ENCODE results near the gene CDH10.

The CDH10 gene

DNA sequence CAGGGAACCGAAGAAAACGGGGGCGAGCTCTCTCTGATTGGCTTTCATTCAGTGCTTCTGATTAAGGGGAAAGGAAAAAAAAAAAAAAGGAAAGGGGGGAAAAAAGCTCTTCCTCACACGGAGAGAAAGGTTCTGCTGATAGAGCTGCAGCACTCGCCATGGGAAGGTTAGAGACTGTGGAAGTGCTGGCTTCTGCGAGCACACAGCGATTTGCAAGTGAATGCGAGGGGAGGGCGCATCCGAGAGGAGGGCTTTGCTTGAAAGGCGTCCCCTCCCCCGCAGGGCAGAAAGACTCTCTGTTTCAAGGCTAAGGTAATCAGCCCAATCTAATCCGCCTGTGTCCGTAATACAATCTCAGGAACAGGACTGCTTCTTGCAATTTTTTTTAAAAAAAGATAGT, at the start of gene CDH10:
TSS of gene CDH10 (minus strand) at position 218 of the 400 bp plus-strand sequence. CDS start 51,488 bp downstream, outside the sequence.
- no peaks in the 10 kb centered on the region for H3K36me3 ChIP-seq (ENCODE audit: insufficient read depth, low read length)
- H3K9ac ChIP-seq (ENCODE audit: low read depth, low read length): peak within 1 kb of the TSS; percentile 38; the same call in 1 of the 2 replicates
- peaks cover 3% of the 10 kb centered on the region; the same call in 1 of the 2 replicates for H3K4me1 ChIP-seq (ENCODE audit: insufficient read depth, low read length)
- H3K9me3 ChIP-seq (ENCODE audit: control insufficient read depth, insufficient read depth, low read length): no peaks in the 10 kb centered on the region

DNA sequence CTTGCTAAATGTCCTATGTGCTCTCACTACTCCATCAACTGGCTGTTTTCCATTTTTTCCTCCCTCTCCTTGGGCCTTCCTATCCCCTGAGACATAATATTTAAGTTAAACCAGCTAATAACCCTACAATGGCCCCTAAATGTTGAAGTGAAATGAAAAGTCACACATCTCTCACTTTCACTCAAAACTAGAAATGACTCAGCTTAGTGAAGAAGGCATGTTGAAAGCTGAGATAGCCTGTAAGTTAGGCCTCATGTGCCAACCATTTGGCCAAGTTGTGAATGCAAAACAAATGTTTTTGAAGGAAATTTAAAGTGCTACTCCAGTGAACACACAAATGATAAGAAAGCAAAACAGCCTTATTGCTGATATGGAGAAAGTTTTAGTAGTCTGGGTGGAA, 48.8 kb upstream of the CDH10 start:
- H3K9ac ChIP-seq (ENCODE audit: low read depth, low read length): no peak overlapping the region
- H3K4me1 ChIP-seq (ENCODE audit: insufficient read depth, low read length): no peaks in the 10 kb centered on the region
- H3K36me3 ChIP-seq (ENCODE audit: insufficient read depth, low read length): no peaks in the 10 kb centered on the region
- H3K9me3 ChIP-seq (ENCODE audit: control insufficient read depth, insufficient read depth, low read length): no peaks in the 10 kb centered on the region; the same call in 1 of the 2 replicates

DNA sequence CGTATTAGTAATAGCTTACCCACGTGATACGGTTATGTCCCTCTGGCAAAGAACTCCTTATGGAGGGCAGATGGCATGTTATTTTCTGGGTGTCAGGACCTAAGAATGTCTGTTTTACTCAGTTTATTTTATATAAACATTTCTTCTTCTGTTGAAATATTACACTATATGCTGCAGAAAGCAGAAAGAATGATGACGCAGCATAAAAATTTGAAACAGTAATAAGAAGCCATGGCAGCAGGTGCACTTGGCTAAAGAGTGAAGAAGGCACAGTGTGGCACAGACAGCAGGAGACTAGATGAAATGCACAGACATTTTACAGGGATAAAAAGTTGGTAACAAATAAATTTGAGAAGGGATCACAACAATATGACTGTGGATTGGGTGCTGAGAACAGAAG, 46.3 kb upstream of the CDH10 start:
- H3K36me3 ChIP-seq (ENCODE audit: insufficient read depth, low read length): no peaks in the 10 kb centered on the region
- no peaks in the 10 kb centered on the region; the same call in 1 of the 2 replicates for H3K9me3 ChIP-seq (ENCODE audit: control insufficient read depth, insufficient read depth, low read length)
- H3K9ac ChIP-seq (ENCODE audit: low read depth, low read length): no peak overlapping the region
- no peaks in the 10 kb centered on the region for H3K4me1 ChIP-seq (ENCODE audit: insufficient read depth, low read length)

DNA sequence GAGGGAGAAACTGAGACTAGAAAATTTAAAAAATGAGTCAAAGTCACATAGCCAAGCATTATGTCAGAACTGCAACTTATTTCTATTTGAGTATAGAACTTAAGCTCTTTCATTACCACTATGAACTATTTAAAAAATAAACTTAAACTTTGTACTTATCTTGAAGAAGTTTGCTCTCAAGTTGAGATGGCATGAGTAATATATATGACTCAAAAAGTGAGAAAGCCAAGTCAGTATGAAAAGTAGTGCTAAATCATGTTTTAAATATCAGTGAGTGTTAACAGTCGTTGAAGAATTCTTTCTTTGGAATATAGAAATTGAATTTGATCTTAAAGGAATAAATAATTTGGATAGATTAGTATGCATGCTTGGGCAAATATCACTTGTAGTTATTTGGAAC, 36.3 kb upstream of the CDH10 start:
- Histone ChIP-seq H3K4me1 (ENCODE audit: insufficient read depth, low read length) (no peaks in the 10 kb centered on the region), H3K36me3 (ENCODE audit: insufficient read depth, low read length) (no peaks in the 10 kb centered on the region), H3K9me3 (ENCODE audit: control insufficient read depth, insufficient read depth, low read length) (peaks cover 7% of the 10 kb centered on the region; the same call in 1 of the 2 replicates), H3K9ac (ENCODE audit: low read depth, low read length) (no peak overlapping the region)

DNA sequence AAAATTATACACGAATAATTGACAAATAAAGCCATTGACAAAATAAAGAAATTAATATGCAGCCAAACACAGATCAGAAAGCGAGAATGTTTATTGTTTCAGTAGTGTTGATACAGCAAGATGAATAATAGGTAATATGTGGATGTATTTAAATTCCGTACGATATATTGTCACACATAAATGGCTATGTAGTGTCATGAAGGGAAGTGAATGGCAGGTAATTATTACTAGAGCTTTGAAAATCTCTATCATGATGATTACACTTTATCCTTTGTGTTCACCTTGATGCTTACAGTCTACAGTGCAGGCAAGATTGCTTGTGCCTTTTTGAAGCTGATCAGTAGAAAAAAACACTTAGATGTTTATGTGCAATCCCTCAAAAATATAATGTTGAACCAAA, 23.3 kb upstream of the CDH10 start:
- no peaks in the 10 kb centered on the region for H3K36me3 ChIP-seq (ENCODE audit: insufficient read depth, low read length)

DNA sequence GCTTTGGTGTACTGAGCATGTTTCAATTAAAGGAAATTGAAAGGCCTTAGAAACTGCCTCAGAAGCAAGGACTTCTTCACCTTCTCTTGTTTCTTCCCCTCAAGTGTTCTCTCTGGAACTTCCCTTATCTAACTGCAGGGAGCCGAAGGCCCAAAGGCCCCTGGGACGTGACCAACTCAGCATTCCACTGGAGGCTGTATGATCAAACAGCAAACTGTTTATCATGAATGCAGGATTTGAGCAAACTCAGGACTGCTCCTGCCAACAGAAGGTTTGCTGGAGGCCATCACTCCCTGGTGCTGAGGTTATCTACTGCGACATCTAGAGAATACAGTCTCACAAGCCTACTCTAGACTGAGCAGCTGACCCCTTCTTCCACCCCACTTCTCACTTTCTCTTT, 4.8 kb upstream of the CDH10 start:
- no peaks in the 10 kb centered on the region for H3K9me3 ChIP-seq (ENCODE audit: control insufficient read depth, insufficient read depth, low read length)
- H3K9ac ChIP-seq (ENCODE audit: low read depth, low read length): no peak overlapping the region
- peaks cover 3% of the 10 kb centered on the region; the same call in 1 of the 2 replicates for H3K4me1 ChIP-seq (ENCODE audit: insufficient read depth, low read length)
- no peaks in the 10 kb centered on the region for H3K36me3 ChIP-seq (ENCODE audit: insufficient read depth, low read length)

More for the DNA sequence above, 23.3 kb upstream of the CDH10 start:
- Histone ChIP-seq H3K9ac (ENCODE audit: low read depth, low read length) (no peak overlapping the region), H3K4me1 (ENCODE audit: insufficient read depth, low read length) (no peaks in the 10 kb centered on the region), H3K9me3 (ENCODE audit: control insufficient read depth, insufficient read depth, low read length) (no peaks in the 10 kb centered on the region)

DNA sequence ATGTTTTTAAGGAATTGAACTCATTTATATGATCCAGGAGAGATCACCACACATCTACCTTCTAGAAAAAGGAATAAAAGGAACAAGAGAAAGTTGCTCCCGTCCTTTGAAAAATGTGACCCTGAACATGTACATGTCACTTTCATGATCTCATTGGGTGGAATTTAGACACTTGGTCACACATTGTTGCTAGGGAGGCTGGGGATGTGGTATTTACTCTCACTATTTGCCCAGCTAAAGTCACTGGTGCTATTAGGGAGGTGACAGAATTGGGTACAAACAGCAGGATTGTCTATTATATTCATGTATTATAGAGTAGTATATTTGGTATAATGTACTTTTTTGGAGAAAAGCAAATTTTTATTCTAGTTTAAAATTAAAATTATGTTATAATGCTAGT, 2.1 kb upstream of the CDH10 start:
- Histone ChIP-seq H3K9ac (ENCODE audit: low read depth, low read length) (no peak overlapping the region), H3K4me1 (ENCODE audit: insufficient read depth, low read length) (peaks cover 3% of the 10 kb centered on the region; the same call in 1 of the 2 replicates), H3K9me3 (ENCODE audit: control insufficient read depth, insufficient read depth, low read length) (no peaks in the 10 kb centered on the region), H3K36me3 (ENCODE audit: insufficient read depth, low read length) (no peaks in the 10 kb centered on the region)

DNA sequence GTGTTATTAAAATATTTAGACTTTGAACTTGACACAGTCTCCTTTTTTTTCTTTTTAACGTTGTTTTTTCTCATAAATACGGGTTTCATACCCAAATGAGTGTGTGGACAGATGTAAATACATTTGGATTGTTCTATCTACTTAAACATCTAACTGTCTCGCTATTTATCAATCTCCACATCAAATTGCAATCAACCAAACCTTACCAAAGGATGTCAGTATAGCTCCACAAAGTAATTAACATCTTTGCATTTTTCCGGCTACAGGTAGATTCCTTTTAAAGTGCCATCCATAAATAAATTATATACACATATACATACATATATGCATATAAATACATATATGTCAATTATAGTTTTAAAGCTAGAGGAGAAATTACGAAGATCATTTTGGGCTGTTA, 705 bp upstream of the CDH10 start:
- Histone ChIP-seq H3K9ac (ENCODE audit: low read depth, low read length) (no peak overlapping the region), H3K36me3 (ENCODE audit: insufficient read depth, low read length) (no peaks in the 10 kb centered on the region), H3K9me3 (ENCODE audit: control insufficient read depth, insufficient read depth, low read length) (no peaks in the 10 kb centered on the region), H3K4me1 (ENCODE audit: insufficient read depth, low read length) (peaks cover 3% of the 10 kb centered on the region; the same call in 1 of the 2 replicates)

DNA sequence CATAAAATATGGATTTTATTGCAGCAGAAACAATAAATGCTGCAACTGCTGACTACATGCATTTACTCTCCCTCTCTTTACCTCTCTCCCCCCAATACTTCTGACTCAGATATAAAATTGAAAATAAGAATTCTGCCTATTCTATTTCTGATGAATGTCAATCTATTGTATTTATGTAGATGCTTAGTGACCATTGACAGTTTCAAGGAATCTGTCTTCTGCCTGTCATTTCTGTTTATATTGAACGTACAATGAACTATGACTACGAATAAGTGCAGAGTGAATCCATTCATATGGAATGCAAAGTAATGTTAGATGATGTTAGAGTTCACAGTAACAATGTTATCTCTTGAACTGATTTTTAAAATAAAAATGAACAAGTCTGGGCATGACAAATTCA, 898 bp downstream of the CDH10 start:
- Histone ChIP-seq H3K36me3 (ENCODE audit: insufficient read depth, low read length) (no peaks in the 10 kb centered on the region), H3K9me3 (ENCODE audit: control insufficient read depth, insufficient read depth, low read length) (no peaks in the 10 kb centered on the region), H3K9ac (ENCODE audit: low read depth, low read length) (no peak overlapping the region), H3K4me1 (ENCODE audit: insufficient read depth, low read length) (peaks cover 3% of the 10 kb centered on the region; the same call in 1 of the 2 replicates)

DNA sequence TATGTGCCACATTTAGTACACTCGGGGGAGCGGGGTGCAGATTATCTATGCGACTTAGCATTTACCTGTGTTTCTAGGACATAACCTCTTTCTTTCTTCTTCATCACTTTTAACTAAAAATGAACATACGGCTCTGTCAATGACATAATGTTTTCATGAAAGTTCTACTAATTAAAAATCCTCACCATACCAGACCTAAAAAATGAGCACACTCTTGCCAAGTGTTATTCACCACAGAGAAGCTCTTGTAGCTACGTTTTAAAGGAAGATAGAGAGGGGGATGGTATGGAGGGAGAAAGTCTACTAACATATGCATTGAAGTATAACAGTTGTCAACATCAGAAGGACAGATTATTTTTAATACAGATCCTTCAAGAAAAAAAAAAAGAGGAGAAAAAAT, 1.6 kb downstream of the CDH10 start:
- H3K9ac ChIP-seq (ENCODE audit: low read depth, low read length): no peak overlapping the region
- H3K4me1 ChIP-seq (ENCODE audit: insufficient read depth, low read length): peaks cover 3% of the 10 kb centered on the region; the same call in 1 of the 2 replicates
- H3K36me3 ChIP-seq (ENCODE audit: insufficient read depth, low read length): no peaks in the 10 kb centered on the region
- H3K9me3 ChIP-seq (ENCODE audit: control insufficient read depth, insufficient read depth, low read length): no peaks in the 10 kb centered on the region

DNA sequence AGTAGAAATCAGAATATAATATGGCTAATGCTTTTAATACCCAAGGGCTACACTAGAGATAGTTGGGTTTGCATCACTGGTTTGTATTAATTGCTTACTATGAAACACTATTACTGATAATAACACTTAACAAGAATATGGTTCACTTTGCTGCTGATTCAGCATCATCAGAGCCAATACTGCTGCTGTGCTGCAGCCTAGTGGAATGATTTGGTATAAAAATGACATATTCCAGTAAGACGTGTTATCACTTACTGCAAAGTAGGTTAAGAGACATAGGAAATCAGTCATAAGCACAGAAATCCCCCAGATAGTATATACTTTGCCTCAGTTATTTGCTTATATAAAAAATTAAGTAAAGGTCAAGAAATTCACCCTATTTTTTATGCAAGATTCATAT, 2.8 kb downstream of the CDH10 start:
- Histone ChIP-seq H3K4me1 (ENCODE audit: insufficient read depth, low read length) (peaks cover 3% of the 10 kb centered on the region; the same call in 1 of the 2 replicates), H3K9ac (ENCODE audit: low read depth, low read length) (no peak overlapping the region), H3K36me3 (ENCODE audit: insufficient read depth, low read length) (no peaks in the 10 kb centered on the region), H3K9me3 (ENCODE audit: control insufficient read depth, insufficient read depth, low read length) (no peaks in the 10 kb centered on the region)

DNA sequence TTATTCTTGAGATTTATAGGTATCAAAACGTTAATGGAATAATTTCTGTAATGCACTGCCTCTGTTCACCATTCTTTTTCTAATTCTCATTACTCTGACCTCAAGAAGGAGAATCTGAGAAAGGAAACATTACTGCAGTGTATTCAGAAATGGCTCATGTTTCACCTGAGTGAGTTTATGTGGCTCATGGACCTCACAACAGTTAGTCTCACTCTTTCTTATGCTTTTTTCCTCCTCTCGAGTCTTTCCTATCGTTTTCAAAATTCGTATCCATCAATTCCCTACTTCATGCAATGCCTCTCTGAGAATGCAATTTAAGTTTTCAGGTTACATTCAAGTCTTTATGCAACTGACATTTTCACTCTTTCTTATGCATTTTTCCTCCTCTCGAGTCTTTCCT, 9.6 kb downstream of the CDH10 start:
- no peak overlapping the region for H3K9ac ChIP-seq (ENCODE audit: low read depth, low read length)
- 0 out of 2 replicates have a peak, but pooled peaks cover 3% of the 10 kb centered on the region for H3K4me1 ChIP-seq (ENCODE audit: insufficient read depth, low read length)
- no peaks in the 10 kb centered on the region for H3K36me3 ChIP-seq (ENCODE audit: insufficient read depth, low read length)
- no peaks in the 10 kb centered on the region for H3K9me3 ChIP-seq (ENCODE audit: control insufficient read depth, insufficient read depth, low read length)

DNA sequence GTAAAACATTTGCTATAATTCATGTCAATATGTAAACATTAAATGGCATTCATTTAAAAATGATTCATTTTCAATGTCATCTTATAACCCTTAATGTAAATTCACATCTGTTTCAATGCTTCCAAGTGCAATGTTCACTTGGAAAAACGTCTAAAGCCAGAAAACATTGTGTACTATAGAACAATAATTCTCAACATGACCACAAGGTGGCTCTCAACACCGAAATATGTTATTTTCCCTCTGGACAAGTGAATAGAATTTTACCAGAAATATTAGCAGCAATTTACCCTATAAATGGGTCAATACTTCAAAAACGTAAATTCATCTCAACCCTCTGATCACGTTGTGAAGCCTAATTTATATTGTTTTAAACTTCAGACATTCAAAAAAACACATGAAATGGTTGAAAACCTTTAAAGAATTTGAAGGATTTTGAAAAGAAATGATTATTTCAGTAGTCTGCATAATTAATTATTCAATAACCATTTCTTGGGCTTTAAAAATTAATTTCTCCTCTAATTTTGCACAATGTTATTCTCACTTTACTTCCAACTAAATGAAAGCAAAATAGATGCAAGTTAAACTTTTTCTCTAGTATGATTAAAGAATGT, 11.0 kb downstream of the CDH10 start:
- H3K36me3 ChIP-seq (ENCODE audit: insufficient read depth, low read length): no peaks in the 10 kb centered on the region
- no peaks in the 10 kb centered on the region for H3K9me3 ChIP-seq (ENCODE audit: control insufficient read depth, insufficient read depth, low read length)
- H3K9ac ChIP-seq (ENCODE audit: low read depth, low read length): no peak overlapping the region

DNA sequence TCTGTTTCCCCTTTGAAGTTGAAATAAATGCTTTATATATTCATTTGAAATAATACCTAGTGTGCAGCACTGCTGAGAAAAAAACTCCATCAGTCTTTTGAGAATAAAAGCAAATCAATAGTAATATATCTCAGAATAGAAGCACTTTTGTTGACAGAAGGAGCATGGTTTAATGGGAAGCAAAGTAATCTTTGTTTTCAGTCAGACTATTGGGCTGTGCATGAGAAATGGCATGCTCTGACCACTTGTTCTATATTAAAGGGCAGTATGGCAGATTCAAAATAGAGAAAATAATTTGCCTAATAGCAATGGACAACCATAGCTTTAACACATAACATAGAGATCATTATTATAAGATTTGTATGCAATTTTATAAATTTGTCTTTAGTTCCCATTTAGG, 12.4 kb downstream of the CDH10 start:
- 0 out of 2 replicates have a peak, but pooled peaks cover 3% of the 10 kb centered on the region for H3K4me1 ChIP-seq (ENCODE audit: insufficient read depth, low read length)
- no peaks in the 10 kb centered on the region for H3K9me3 ChIP-seq (ENCODE audit: control insufficient read depth, insufficient read depth, low read length)
- H3K36me3 ChIP-seq (ENCODE audit: insufficient read depth, low read length): no peaks in the 10 kb centered on the region
- no peak overlapping the region for H3K9ac ChIP-seq (ENCODE audit: low read depth, low read length)

More for the DNA sequence above, 11.0 kb downstream of the CDH10 start:
- 0 out of 2 replicates have a peak, but pooled peaks cover 3% of the 10 kb centered on the region for H3K4me1 ChIP-seq (ENCODE audit: insufficient read depth, low read length)

DNA sequence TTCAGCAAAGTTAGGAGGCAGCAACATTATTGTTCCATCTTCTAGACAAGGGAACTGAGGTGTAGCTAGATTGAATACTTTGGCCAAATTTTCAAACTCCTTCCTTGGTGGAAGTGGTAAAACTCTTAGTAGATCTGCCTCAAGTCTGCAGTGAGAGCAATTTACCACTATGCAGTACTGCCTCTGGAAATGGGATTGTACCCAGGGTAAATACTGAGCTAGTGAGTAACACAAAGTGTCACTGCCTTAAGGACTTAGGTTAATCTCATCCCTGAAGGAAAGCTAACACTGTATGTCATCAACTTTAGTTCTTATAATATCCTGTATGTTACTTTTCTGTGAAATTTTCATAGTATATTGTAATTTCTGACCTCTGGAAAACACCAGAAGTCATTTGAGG, 13.9 kb downstream of the CDH10 start:
- Histone ChIP-seq H3K36me3 (ENCODE audit: insufficient read depth, low read length) (no peaks in the 10 kb centered on the region), H3K4me1 (ENCODE audit: insufficient read depth, low read length) (0 out of 2 replicates have a peak, but pooled peaks cover 3% of the 10 kb centered on the region), H3K9me3 (ENCODE audit: control insufficient read depth, insufficient read depth, low read length) (no peaks in the 10 kb centered on the region), H3K9ac (ENCODE audit: low read depth, low read length) (no peak overlapping the region)

All from ES-I3 (cell line).